ENCODE measurements around the gene TUBA8.
"Not testable (repeated sequence)": the region's sequence is repeated elsewhere in the genome, so short reads cannot be mapped to it uniquely, and the experiment has no call there.

Gene TUBA8

DNA sequence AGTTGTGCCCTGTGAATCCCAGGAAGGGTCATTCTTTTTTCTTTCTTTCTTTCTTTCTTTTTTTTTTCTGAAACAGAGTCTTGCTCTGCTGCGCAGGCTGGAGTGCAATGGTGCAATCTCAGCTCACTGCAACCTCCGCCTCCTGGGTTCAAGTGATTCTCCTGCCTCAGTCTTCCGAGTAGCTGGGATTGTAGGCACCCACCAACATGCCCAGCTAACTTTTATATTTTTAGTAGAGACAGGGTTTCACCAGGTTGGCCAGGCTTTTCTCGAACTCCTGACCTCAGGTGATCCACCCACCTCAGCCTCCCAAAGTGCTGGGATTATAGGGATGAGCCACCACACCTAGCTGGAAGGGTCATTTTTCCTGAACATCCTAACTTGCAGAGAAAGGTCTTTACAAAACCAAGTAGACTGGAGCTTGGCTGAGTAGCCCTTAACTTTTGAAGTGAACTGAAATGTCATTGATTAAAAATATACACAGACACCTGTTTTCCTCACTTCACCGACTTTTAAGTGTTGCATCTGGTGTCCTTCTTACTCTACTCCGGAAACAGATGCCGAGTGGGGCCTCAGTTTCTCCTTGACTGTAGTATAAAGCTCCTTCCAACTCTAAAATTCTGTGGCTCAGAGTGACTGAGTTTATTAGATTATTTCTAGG is 39.2 kb upstream of the TUBA8 start:
- H3K9me3 ChIP-seq (ENCODE audit: control insufficient read depth, insufficient read depth, low read length); H3K4me1 ChIP-seq (ENCODE audit: insufficient read depth, low read length); H3K9ac ChIP-seq (ENCODE audit: low read depth, low read length); H3K36me3 ChIP-seq (ENCODE audit: insufficient read depth, low read length): not testable (repeated sequence)

DNA sequence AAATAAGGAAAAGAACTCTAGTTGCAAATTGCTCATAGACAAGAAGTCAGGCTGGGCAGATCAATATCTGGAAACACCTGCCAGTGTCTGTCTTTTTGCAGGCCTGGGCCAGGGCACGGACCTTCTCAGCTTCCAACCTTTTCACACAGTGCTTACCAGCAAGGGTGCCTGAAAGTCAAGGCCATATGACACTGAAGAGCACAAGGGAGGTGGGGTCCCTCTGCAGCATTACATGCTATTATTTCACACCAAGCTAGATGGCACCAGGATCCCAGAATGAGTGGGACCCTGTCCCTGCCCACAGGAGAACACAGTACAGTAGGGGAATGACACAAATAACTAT is 38.7 kb upstream of the TUBA8 start:
- H3K9me3 ChIP-seq (ENCODE audit: control insufficient read depth, insufficient read depth, low read length) = no peaks in the 10 kb centered on the region
- no peaks in the 10 kb centered on the region for H3K36me3 ChIP-seq (ENCODE audit: insufficient read depth, low read length)
- no peak overlapping the region for H3K9ac ChIP-seq (ENCODE audit: low read depth, low read length)
- H3K4me1 ChIP-seq (ENCODE audit: insufficient read depth, low read length) = peaks cover 6% of the 10 kb centered on the region; the same call in 1 of the 2 replicates

DNA sequence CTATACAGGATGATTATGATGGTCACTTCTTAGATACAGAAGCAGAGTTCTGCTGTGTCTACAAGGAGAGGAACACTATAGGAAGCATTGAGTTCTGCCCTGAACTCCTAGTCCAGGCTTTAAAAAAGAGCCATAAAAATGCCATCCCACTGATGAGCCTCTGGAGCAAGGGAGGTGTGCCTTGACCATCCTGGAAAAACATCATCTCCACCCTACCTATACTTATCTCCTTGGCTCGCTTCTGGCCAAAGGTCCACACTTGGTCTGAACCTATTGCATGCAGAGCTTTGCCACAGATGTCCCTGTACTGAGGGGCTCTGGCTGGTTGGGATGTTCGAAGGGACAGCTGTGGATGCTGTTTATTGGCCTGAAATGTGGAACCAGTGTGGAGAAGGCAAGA is 37.1 kb upstream of the TUBA8 start:
- Histone ChIP-seq H3K9me3 (ENCODE audit: control insufficient read depth, insufficient read depth, low read length) (no peaks in the 10 kb centered on the region), H3K36me3 (ENCODE audit: insufficient read depth, low read length) (no peaks in the 10 kb centered on the region), H3K4me1 (ENCODE audit: insufficient read depth, low read length) (peaks cover 6% of the 10 kb centered on the region; the same call in 1 of the 2 replicates), H3K9ac (ENCODE audit: low read depth, low read length) (no peak overlapping the region)

DNA sequence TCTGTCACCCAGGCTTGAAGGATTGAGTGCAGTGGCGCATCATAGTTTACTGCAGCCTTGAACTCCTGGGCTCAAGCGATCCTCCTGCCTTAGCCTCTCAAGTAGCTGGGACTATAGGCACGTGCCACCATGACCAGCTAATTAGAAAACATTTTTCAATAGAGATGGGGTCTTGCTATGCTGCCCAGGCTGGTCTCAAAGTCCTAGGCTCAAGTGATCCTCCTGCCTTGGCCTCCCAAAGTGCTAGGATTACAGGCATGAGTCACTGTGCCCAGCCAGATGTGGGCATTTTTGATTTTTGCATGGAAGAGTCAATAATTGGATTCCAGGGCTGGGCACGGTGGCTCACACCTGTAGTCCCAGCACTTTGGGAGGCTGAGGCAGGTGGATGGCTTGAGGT is 36.7 kb upstream of the TUBA8 start:
- not testable (repeated sequence) for H3K9ac ChIP-seq (ENCODE audit: low read depth, low read length); H3K4me1 ChIP-seq (ENCODE audit: insufficient read depth, low read length); H3K36me3 ChIP-seq (ENCODE audit: insufficient read depth, low read length); H3K9me3 ChIP-seq (ENCODE audit: control insufficient read depth, insufficient read depth, low read length)

DNA sequence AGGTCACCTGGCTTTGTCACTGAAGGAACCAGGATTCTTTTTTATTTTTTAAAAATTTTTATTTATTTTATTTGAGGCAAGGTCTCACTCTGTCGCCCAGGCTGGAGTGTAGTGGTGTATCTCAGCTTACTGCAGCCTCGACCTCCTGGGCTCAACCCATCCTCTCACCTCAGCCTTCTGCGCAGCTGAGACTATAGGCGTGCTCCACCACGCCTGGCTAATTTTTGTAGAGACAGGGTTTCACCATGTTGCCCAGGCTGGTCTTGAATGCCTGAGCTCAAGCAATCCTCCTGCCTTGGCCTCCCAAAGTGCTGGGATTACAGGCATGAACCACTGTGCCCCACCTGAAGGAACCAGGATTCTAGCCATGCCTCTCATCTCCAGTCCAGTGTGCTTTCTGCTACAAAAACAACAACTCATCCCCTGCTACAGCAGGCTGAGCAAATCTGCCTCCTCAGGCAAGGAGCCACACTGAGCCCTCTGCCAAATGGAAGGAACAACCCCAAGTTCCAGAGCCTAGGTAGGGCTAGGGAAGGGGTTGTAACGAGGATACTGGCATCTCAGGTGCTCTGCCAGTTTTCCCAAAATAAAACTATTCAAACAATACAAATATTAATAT is 35.4 kb upstream of the TUBA8 start:
- H3K9ac ChIP-seq (ENCODE audit: low read depth, low read length) = no peak overlapping the region
- peaks cover 6% of the 10 kb centered on the region; the same call in 1 of the 2 replicates for H3K4me1 ChIP-seq (ENCODE audit: insufficient read depth, low read length)
- peaks cover 4% of the 10 kb centered on the region; the same call in 1 of the 2 replicates for H3K36me3 ChIP-seq (ENCODE audit: insufficient read depth, low read length)

DNA sequence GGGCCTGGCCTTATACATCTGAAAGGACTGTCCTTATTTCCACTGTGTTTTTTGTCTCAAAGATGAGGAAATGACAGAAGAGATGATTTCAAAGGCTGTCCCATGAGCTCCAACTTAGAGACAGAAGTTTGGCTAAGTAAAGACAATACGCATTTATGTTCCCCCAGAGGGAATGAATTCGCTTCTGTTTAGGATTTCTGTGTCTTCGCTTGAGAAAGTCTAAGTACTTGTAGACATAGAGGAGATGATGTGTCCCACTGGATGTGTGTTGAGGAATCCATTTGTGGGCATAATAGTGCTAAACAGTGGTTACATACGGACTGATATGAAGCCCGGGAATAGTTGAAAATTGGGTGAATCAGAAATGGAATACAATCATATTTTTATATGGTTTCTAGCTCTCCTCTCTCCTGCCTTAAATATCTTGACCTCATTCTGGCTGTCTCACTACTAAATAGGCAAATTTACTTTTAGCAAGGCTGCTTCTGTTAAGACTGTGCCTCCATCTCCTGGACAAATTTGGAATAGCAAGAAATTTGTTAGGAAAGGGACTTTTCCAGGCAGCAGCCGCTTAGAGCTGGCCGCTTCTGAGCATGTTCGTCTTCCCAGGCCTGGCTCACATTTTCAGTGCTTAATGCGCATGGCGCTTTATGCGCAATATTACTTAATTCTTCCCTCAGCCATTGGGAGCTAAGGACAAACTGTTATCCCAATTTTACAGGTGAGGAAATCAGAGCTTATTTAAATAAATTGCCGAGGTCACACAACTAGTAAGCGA is 34.7 kb upstream of the TUBA8 start:
- no peaks in the 10 kb centered on the region; the same call in 1 of the 2 replicates for H3K4me1 ChIP-seq (ENCODE audit: insufficient read depth, low read length)
- H3K9me3 ChIP-seq (ENCODE audit: control insufficient read depth, insufficient read depth, low read length) = no peaks in the 10 kb centered on the region
- H3K9ac ChIP-seq (ENCODE audit: low read depth, low read length) = no peak overlapping the region
- H3K36me3 ChIP-seq (ENCODE audit: insufficient read depth, low read length) = peaks cover 8% of the 10 kb centered on the region; the same call in 1 of the 2 replicates

More for the DNA sequence above, 35.4 kb upstream of the TUBA8 start:
- no peaks in the 10 kb centered on the region for H3K9me3 ChIP-seq (ENCODE audit: control insufficient read depth, insufficient read depth, low read length)

DNA sequence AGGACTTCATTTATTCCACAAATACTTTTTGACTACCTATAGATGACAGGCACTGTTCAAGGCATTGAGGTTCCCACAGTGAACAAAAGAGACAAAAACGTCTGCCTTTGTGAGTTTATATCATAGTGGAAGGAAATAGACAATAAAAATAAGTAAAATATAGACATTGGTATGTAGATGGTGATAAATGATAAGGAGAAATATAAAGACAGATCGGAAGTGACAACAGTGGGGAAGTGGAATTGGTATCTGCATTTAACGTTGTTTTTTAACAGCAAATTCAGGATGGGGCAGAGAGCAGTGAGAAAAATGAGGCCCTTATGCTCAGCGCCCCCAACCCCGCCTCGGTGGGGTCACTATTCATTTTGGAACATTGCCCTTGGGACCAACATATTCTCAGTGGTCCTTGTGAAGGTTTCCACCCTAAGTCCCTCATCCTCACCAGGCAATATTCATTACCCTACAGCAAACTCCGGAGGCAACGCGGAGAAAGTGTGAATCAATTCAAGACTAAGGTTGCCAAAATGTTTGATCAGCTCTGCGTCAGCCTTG is 33.4 kb upstream of the TUBA8 start:
- peaks cover 8% of the 10 kb centered on the region; the same call in 1 of the 2 replicates for H3K36me3 ChIP-seq (ENCODE audit: insufficient read depth, low read length)
- H3K4me1 ChIP-seq (ENCODE audit: insufficient read depth, low read length) = no peaks in the 10 kb centered on the region; the same call in 1 of the 2 replicates
- H3K9ac ChIP-seq (ENCODE audit: low read depth, low read length) = peak overlapping the region; percentile 72
- no peaks in the 10 kb centered on the region for H3K9me3 ChIP-seq (ENCODE audit: control insufficient read depth, insufficient read depth, low read length)

DNA sequence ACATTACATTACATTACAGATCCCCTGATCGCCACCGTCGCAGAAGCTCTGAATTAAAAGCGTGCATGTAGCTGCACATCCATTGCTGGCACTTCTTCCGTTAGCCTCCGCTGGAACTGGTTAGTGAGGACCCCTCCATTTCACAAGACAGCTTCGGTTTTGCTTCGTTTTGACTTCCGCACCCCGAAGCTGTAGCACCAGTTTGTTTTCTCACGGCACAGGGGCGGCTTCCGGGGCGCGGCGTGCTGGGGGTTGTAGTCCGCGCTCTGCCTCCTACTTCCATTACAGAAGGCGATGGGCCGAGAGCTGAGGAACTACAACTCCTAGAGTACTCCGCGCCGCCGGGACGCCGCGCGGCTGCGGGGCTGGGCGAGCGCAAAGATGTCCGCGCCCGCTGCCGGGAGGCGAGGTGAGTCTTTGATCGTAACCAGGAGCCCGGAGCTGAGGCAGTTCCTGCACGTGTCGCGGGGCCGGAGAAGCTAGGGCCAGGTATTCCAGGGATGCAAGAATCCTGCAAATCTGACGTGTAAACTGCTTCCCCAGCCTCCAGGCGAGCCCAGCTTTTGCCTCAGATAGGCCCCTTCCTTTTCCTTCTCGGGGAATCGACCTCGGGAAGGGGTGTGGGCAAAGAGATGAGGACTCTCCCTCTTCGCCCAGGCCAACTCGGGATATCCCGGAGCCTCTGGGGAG is 32.8 kb upstream of the TUBA8 start, which contains the start of gene PEX26:
Gene PEX26 (plus strand): TSS at position 352 of the 690 bp plus-strand sequence. CDS start 387 bp downstream, outside the sequence.
- no peaks in the 10 kb centered on the region; the same call in 1 of the 2 replicates for H3K4me1 ChIP-seq (ENCODE audit: insufficient read depth, low read length)
- H3K9ac ChIP-seq (ENCODE audit: low read depth, low read length) = peak within 1 kb of the TSS; percentile 72
- no peaks in the 10 kb centered on the region for H3K9me3 ChIP-seq (ENCODE audit: control insufficient read depth, insufficient read depth, low read length)
- H3K36me3 ChIP-seq (ENCODE audit: insufficient read depth, low read length) = peaks cover 8% of the 10 kb centered on the region; the same call in 1 of the 2 replicates

DNA sequence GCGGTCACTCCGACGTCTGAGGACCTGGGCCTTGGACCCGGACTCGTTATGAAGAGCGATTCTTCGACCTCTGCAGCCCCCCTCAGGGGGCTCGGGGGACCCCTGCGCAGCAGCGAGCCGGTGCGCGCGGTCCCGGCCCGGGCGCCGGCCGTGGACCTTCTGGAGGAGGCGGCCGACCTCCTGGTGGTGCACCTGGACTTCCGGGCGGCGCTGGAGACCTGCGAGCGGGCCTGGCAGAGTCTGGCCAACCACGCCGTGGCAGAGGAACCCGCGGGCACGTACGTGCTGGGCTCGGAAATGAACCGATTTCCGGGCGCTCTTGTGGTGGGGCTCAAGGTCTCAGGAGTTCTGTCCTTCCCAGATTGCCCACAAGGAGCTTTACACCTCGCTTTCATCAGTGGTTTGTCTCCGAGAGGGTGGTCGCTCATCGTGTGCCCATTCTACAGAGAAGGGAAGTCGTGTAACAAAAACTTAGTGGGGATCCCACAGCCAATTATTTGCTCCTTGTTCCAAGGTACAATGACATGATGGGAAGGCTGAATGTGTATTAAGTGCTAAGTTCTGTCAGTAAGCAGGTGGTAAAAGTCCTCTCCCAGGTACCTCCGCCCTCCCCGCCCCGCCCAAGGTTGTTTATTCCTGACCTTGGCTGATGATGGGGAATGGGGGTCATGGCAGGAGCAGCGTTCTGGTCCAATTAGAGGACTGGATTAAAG is 32.1 kb upstream of the TUBA8 start:
- H3K36me3 ChIP-seq (ENCODE audit: insufficient read depth, low read length) = peaks cover 8% of the 10 kb centered on the region; the same call in 1 of the 2 replicates
- H3K9me3 ChIP-seq (ENCODE audit: control insufficient read depth, insufficient read depth, low read length) = no peaks in the 10 kb centered on the region
- H3K9ac ChIP-seq (ENCODE audit: low read depth, low read length) = peak overlapping the region; percentile 72
- no peaks in the 10 kb centered on the region; the same call in 1 of the 2 replicates for H3K4me1 ChIP-seq (ENCODE audit: insufficient read depth, low read length)

DNA sequence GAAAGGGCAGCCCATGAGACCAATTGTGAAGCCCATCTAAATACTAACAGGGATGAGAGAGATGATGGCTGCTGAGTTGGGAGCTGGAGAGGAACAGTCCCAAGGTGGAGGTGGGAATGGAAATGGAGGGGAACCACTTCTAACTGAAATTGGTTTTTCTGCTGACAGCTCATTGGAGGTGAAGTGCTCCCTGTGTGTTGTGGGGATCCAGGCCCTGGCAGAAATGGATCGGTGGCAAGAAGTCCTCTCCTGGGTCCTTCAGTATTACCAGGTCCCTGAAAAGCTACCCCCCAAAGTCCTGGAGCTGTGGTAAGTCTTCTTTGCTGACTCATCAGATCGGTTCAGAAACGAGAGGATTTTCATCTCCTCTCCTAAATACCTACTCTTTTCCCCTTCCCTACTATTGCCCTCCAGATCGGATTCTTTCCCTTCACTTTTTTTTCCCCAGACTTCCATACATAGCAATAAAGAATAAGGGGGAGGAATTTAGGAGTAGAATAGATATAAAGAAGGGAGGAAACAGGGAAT is 30.8 kb upstream of the TUBA8 start:
- Histone ChIP-seq H3K4me1 (ENCODE audit: insufficient read depth, low read length) (no peaks in the 10 kb centered on the region; the same call in 1 of the 2 replicates), H3K9ac (ENCODE audit: low read depth, low read length) (no peak overlapping the region), H3K36me3 (ENCODE audit: insufficient read depth, low read length) (peaks cover 8% of the 10 kb centered on the region; the same call in 1 of the 2 replicates), H3K9me3 (ENCODE audit: control insufficient read depth, insufficient read depth, low read length) (no peaks in the 10 kb centered on the region)

DNA sequence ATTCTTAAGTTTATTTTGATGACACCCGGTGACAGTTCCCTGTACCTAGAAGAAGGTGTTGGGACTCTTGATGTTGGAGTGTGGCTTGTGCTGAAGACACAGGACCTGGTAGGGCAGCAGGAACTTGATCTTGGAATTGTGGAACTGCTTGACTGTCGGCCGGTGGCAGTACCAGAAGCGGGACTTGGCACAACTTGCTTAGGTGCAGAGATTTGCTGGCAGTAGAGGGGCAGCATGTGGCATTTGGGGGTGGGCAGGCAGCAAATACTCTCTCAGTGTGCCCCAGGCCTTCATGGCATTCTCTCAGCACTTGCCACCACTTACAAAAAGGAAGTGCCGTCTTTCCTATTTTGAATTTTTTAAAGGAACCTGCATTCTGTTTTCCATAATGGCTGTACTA is 29.2 kb upstream of the TUBA8 start:
- Histone ChIP-seq H3K9ac (ENCODE audit: low read depth, low read length) (no peak overlapping the region), H3K4me1 (ENCODE audit: insufficient read depth, low read length) (no peaks in the 10 kb centered on the region; the same call in 1 of the 2 replicates), H3K9me3 (ENCODE audit: control insufficient read depth, insufficient read depth, low read length) (no peaks in the 10 kb centered on the region), H3K36me3 (ENCODE audit: insufficient read depth, low read length) (peaks cover 12% of the 10 kb centered on the region; the same call in 1 of the 2 replicates)

DNA sequence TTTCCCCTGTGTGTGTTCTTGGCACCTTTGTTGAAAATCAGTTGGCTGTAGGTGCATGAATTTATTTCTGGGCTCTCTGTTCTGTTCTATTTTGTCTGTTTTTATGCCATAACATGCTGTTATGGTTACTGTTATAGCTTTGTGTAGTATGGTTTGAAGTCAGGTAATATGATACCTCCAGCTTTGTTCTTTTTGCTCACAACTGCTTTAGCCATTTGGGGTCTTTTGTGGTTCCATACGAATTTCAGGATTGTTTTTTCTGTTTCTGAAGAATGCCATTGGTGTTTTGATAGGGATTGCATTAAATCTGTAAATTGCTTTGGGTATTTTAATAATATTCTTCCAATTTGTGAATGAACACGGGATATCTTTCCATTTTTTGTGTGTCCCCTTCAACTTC is 28.1 kb upstream of the TUBA8 start:
- Histone ChIP-seq H3K9ac (ENCODE audit: low read depth, low read length) (no peak overlapping the region), H3K36me3 (ENCODE audit: insufficient read depth, low read length) (peaks cover 18% of the 10 kb centered on the region; the same call in 1 of the 2 replicates), H3K4me1 (ENCODE audit: insufficient read depth, low read length) (no peaks in the 10 kb centered on the region), H3K9me3 (ENCODE audit: control insufficient read depth, insufficient read depth, low read length) (no peaks in the 10 kb centered on the region)

DNA sequence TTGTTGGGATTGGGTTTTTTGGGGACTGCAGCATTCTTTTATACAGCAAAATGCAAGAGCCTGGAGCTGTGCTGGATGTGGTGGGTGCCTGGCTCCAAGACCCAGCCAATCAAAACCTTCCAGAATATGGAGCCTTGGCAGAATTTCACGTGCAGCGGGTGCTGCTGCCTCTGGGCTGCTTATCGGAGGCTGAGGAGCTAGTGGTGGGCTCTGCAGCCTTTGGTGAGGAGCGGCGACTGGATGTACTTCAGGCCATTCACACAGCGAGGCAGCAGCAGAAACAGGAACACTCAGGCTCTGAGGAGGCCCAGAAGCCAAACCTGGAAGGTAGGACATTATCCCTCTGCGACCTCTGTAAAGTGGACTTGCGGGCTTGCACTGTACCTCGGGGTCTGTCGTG is 27.2 kb upstream of the TUBA8 start:
- Histone ChIP-seq H3K36me3 (ENCODE audit: insufficient read depth, low read length) (peaks cover 19% of the 10 kb centered on the region; the same call in 1 of the 2 replicates), H3K9ac (ENCODE audit: low read depth, low read length) (no peak overlapping the region), H3K4me1 (ENCODE audit: insufficient read depth, low read length) (no peaks in the 10 kb centered on the region), H3K9me3 (ENCODE audit: control insufficient read depth, insufficient read depth, low read length) (no peaks in the 10 kb centered on the region)
